KBM-7 (cell line): ENCODE results near the gene BSDC1.
"Not testable (repeated sequence)": the region's sequence is repeated elsewhere in the genome, so short reads cannot be mapped to it uniquely, and the experiment has no call there.

Experiments
- DNase-seq: peaks from one replicate; pipeline ENCODE4 v3.0.0-alpha.2; 2015
- in situ Hi-C: fragments of 300-500 bp; cut with MboI; formaldehyde crosslinking; loops from 2 replicates; pipeline ENCODE4 v1.14.3; 2020; ENCODE audit warnings: low sequenced_read_pairs, low pct_unique_long_range_greater_than_20kb, mixed read lengths

BSDC1 gene

GRCh38 chr1:32362474-32363313 lies 31.5 kb downstream of the BSDC1 start, which contains the start of the genes FAM229A and TSSK3:
FAM229A (minus strand) TSS chr1:32362485; CDS start chr1:32362091, 394 bp downstream.
TSSK3 (plus strand) TSS chr1:32362539; CDS start chr1:32362702, 163 bp downstream.
- in situ Hi-C loops, result no loop called here
- DNase-seq, result no peak

- DNase-seq, result no peak
Measured at GRCh38 chr1:32361674-32362473, 32.4 kb downstream of the BSDC1 start.

GRCh38 chr1:32361308-32361673 lies 33.0 kb downstream of the BSDC1 start:
- no peak for DNase-seq
- in situ Hi-C loops, result no loop called here

More at GRCh38 chr1:32361674-32362473, 32.4 kb downstream of the BSDC1 start:
- in situ Hi-C loops, result no loop called here

- in situ Hi-C loops, result no loop called here
- DNase-seq, result no peak
Measured at GRCh38 chr1:32358435-32358834, 35.8 kb downstream of the BSDC1 start.

GRCh38 chr1:32357614-32358013 lies 36.6 kb downstream of the BSDC1 start:
- no peak for DNase-seq
- in situ Hi-C loops, result no loop called here

GRCh38 chr1:32356478-32356877 lies 37.8 kb downstream of the BSDC1 start:
- in situ Hi-C loops, result no loop called here
- DNase-seq, result no peak

- DNase-seq, in situ Hi-C loops: not testable (repeated sequence)
Measured at GRCh38 chr1:32355778-32356177, 38.5 kb downstream of the BSDC1 start.

- in situ Hi-C loops, result no loop called here
Measured at GRCh38 chr1:32353886-32354570, 40.2 kb downstream of the BSDC1 start.

GRCh38 chr1:32353431-32353830 lies 40.8 kb downstream of the BSDC1 start:
- in situ Hi-C loops, result no loop called here

More at GRCh38 chr1:32353886-32354570, 40.2 kb downstream of the BSDC1 start:
- peak; percentile 30 for DNase-seq

GRCh38 chr1:32352831-32353383 lies 41.3 kb downstream of the BSDC1 start:
- no peak for DNase-seq
- in situ Hi-C loops, result no loop called here

More at GRCh38 chr1:32353431-32353830, 40.8 kb downstream of the BSDC1 start:
- no peak for DNase-seq

- in situ Hi-C loops, result no loop called here
- DNase-seq, result no peak
Measured at GRCh38 chr1:32352239-32352745, 41.9 kb downstream of the BSDC1 start.

GRCh38 chr1:32351399-32352238 lies 42.6 kb downstream of the BSDC1 start:
- in situ Hi-C loops, result no loop called here
- peak; percentile 78 for DNase-seq

GRCh38 chr1:32350785-32351398 lies 43.3 kb downstream of the BSDC1 start:
- in situ Hi-C loops, result no loop called here
- no peak for DNase-seq

- in situ Hi-C loops, result no loop called here
- DNase-seq, result peak; percentile 56
Measured at GRCh38 chr1:32349211-32349708, 45.0 kb downstream of the BSDC1 start.

- DNase-seq, result no peak
- in situ Hi-C loops, result no loop called here
Measured at GRCh38 chr1:32346532-32347157, 47.6 kb downstream of the BSDC1 start.

- in situ Hi-C loops, result no loop called here
- peak; percentile 43 for DNase-seq
Measured at GRCh38 chr1:32345289-32345827, 48.9 kb downstream of the BSDC1 start.

- in situ Hi-C loops, result no loop called here
- no peak for DNase-seq
Measured at GRCh38 chr1:32342704-32343103, 51.5 kb downstream of the BSDC1 start.
